GM12878 (cell line): Measurements from ENCODE around the gene CRAT. TPM values are rescaled to one million over a fixed set of nuclear protein-coding genes. Genes with fewer than 3 reads are reported as not detected.

ENCODE experiments used
- ATAC-seq: fragments of 200-7000 bp; cut with Tn5 transposase; 3 replicates; pipeline ENCODE4 v1.9.1; 2020; ENCODE audit warnings: mild to moderate bottlenecking, moderate library complexity
- BruUV-seq: library from RNA; stranded (reverse); fragments of 400-500 nt; replicated peaks from 2 replicates; lab custom pipeline; 2021; lab: Mats Ljungman, UMichigan
- CTCF ChIA-PET: fragments of 300-600 bp; sonication (Branson Sonifier 250); formaldehyde crosslinking; extraction: SDS; loops from one replicate; lab custom pipeline; 2021; ENCODE audit warnings: inconsistent platforms; lab: Yijun Ruan, JAX
- POLR2A ChIA-PET: fragments of 350-600 bp; formaldehyde crosslinking; extraction: SDS; loops from one replicate; lab custom pipeline; 2021; ENCODE audit warnings: inconsistent platforms; lab: Charles Lee
- RAD21 ChIA-PET: fragments of 300-600 bp; sonication (Branson Sonifier 250); formaldehyde crosslinking; loops from one replicate; lab custom pipeline; 2023; ENCODE audit warnings: antibody characterized with exemption; ENCODE audit not compliant: unreplicated experiment; lab: Charles Lee
- SMC1A ChIA-PET: fragments of 300-600 bp; sonication (Branson Sonifier 250); formaldehyde crosslinking; loops from one replicate; lab custom pipeline; 2023; ENCODE audit not compliant: unreplicated experiment, uncharacterized antibody; lab: Charles Lee
- DNase-seq: peaks from one replicate; pipeline ENCODE4 v3.0.0-alpha.2; 2011; ENCODE audit warnings: low read depth, low spot score
- FAIRE-seq: peaks from 3 replicates; lab custom pipeline; 2011; peaks lifted over from hg19 to GRCh38; lab: Jason Lieb, UNC
- H2AFZ ChIP-seq: 2 replicates; pipeline ENCODE4 v1.6.0; 2011; ENCODE audit warnings: low read depth, low read length, control low read depth; ENCODE audit not compliant: control insufficient read depth
- H3K27ac ChIP-seq: 2 replicates; pipeline ENCODE4 v1.5.1; 2011; ENCODE audit warnings: control low read depth; ENCODE audit not compliant: control insufficient read depth, insufficient read depth
- H3K27me3 ChIP-seq, 2 experiments: replicated peaks in 1 of 2; 2 replicates each; pipeline versions ENCODE4 v1.6.0 to v1.6.1; 2011; ENCODE audit warnings: low read length in 1 of 2; ENCODE audit not compliant: control insufficient read depth in 2 of 2, insufficient read depth in 2 of 2
- H3K36me3 ChIP-seq, 2 experiments: 2 replicates each; pipeline ENCODE4 v1.5.1; 2011; ENCODE audit warnings: low read length in 1 of 2; ENCODE audit not compliant: control insufficient read depth in 2 of 2, insufficient read depth in 2 of 2
- H3K4me1 ChIP-seq: 2 replicates; pipeline ENCODE4 v1.6.1; 2011; ENCODE audit warnings: mild to moderate bottlenecking, low read length, moderate library complexity, mixed read lengths; ENCODE audit not compliant: control insufficient read depth, insufficient read depth
- H3K4me2 ChIP-seq: 2 replicates; pipeline ENCODE4 v1.6.0; 2011; ENCODE audit warnings: control low read depth; ENCODE audit not compliant: control insufficient read depth, insufficient read depth
- H3K4me3 ChIP-seq: fragments of 200-600 bp; sonication (generic); 2 replicates; pipeline ENCODE4 v1.5.1; 2016
- H3K79me2 ChIP-seq: 2 replicates; pipeline ENCODE4 v1.6.0; 2011; ENCODE audit warnings: low read length; ENCODE audit not compliant: control insufficient read depth, insufficient read depth
- H3K9ac ChIP-seq: 2 replicates; pipeline ENCODE4 v1.8.0; 2011; ENCODE audit warnings: low read length, control low read depth, mixed read lengths; ENCODE audit not compliant: control insufficient read depth, insufficient read depth
- H3K9me3 ChIP-seq: replicated peaks from 3 replicates; pipeline ENCODE4 v1.5.1; 2011; ENCODE audit warnings: mild to moderate bottlenecking, low read length; ENCODE audit not compliant: control insufficient read depth, insufficient read depth
- H4K20me1 ChIP-seq: 2 replicates; pipeline ENCODE4 v1.6.0; 2011; ENCODE audit not compliant: control insufficient read depth, insufficient read depth
- BHLHE40 ChIP-seq, 2 experiments: fragments of 450-650 bp in 1 of 2; IDR thresholded peaks; 2 replicates each; pipeline ENCODE4 v1.6.1; 2011 to 2017; ENCODE audit warnings: low read depth in 2 of 2, borderline replicate concordance in 1 of 2, improper control_type of control experiment in 1 of 2, low read length in 1 of 2, mild to moderate bottlenecking in 1 of 2
- BMI1 ChIP-seq: fragments of 450-650 bp; IDR thresholded peaks from 2 replicates; pipeline ENCODE4 v1.6.1; 2016; ENCODE audit warnings: mild to moderate bottlenecking, moderate library complexity, borderline replicate concordance
- EZH2 ChIP-seq: IDR thresholded peaks from 2 replicates; pipeline ENCODE4 v1.6.1; 2012; ENCODE audit warnings: low read depth, mild to moderate bottlenecking, control low read depth, inconsistent platforms, low read length, borderline replicate concordance; ENCODE audit not compliant: control insufficient read depth
- IRF3 ChIP-seq: fragments of 450-650 bp; IDR thresholded peaks from 2 replicates; pipeline ENCODE4 v1.6.1; 2014; ENCODE audit warnings: mild to moderate bottlenecking
- JUND ChIP-seq: IDR thresholded peaks from 2 replicates; pipeline ENCODE4 v1.6.1; 2012; ENCODE audit warnings: low read depth, mild to moderate bottlenecking, low read length, improper control_type of control experiment, moderate library complexity
- MYC ChIP-seq: IDR thresholded peaks from 2 replicates; pipeline ENCODE4 v1.6.1; 2011; ENCODE audit warnings: mild to moderate bottlenecking, low read length, moderate library complexity, inconsistent platforms; ENCODE audit not compliant: insufficient read depth, insufficient replicate concordance, insufficient read length, severe bottlenecking
- NFXL1 ChIP-seq: fragments of 450-650 bp; IDR thresholded peaks from 2 replicates; pipeline ENCODE4 v1.6.1; 2017; ENCODE audit warnings: antibody characterized with exemption, mild to moderate bottlenecking, borderline replicate concordance
- NRF1 ChIP-seq: conservative IDR thresholded peaks from 2 replicates; pipeline ENCODE4 v1.6.1; 2011; ENCODE audit warnings: mild to moderate bottlenecking, low read depth, low read length, improper control_type of control experiment
- PML ChIP-seq: IDR thresholded peaks from 2 replicates; pipeline ENCODE4 v1.6.1; 2012; ENCODE audit warnings: low read length, inconsistent platforms
- POU2F2 ChIP-seq: IDR thresholded peaks from 3 replicates; pipeline ENCODE4 v1.6.1; 2011; ENCODE audit warnings: low read depth, mild to moderate bottlenecking, low read length, borderline replicate concordance
- RB1 ChIP-seq: fragments of 450-650 bp; formaldehyde crosslinking; IDR thresholded peaks from 2 replicates; pipeline ENCODE4 v1.6.1; 2017; ENCODE audit warnings: mild to moderate bottlenecking, borderline replicate concordance
- SP1 ChIP-seq: IDR thresholded peaks from one replicate; pipeline ENCODE4 v1.6.1; 2011; ENCODE audit warnings: low read depth, low read length
- SREBF1 ChIP-seq: IDR thresholded peaks from 2 replicates; pipeline ENCODE4 v1.6.1; 2012; ENCODE audit warnings: mild to moderate bottlenecking, low read length
- ZBED1 ChIP-seq: IDR thresholded peaks from 2 replicates; pipeline ENCODE4 v1.6.1; 2016; ENCODE audit warnings: borderline replicate concordance
- ZBTB4 ChIP-seq: fragments of 450-650 bp; formaldehyde crosslinking; IDR thresholded peaks from 2 replicates; pipeline ENCODE4 v1.4.0; 2022; ENCODE audit warnings: mild to moderate bottlenecking, moderate library complexity
- ZZZ3 ChIP-seq: IDR thresholded peaks from 2 replicates; pipeline ENCODE4 v1.6.1; 2011; ENCODE audit warnings: low read depth; ENCODE audit not compliant: control insufficient read depth, insufficient read length
- WGBS: methylation state at CpG from one replicate; pipeline ENCODE4 v1.1.6; 2016; ENCODE audit warnings: low lambda C conversion rate; ENCODE audit not compliant: insufficient replicate concordance, insufficient coverage; ENCODE audit errors: missing lambda C conversion rate; 5-methylcytosine and 5-hydroxymethylcytosine counted together
- in situ Hi-C: fragments of 300-500 bp; cut with MboI; formaldehyde crosslinking; loops from 9 replicates; pipeline ENCODE4 v1.14.3; 2018; ENCODE audit warnings: mixed read lengths
- intact Hi-C: fragments of 100-400 bp; cut with micrococcal nuclease; formaldehyde crosslinking; loops from one replicate; pipeline ENCODE4 v1.14.2; 2022; ENCODE audit not compliant: unreplicated experiment
- polyA plus RNA-seq, 11 experiments: library from polyadenylated mRNA; depleted of rRNA in 4 of 11; unstranded in 6 of 11; stranded (reverse) in 5 of 11; fragments of >200 nt; fragmentation: Nextera tagmentation in 4 of 11; fragmentation: Illumina TruSeq in 1 of 11; extraction: Ambion mirVana in 4 of 11; extraction: Trizol in 1 of 11; gene quantifications; 1 replicate in 1 of 11; 2 replicates in 10 of 11; pipeline versions ENCODE4 v1.2.1 to v1.2.3, GENCODE V29; 2011 to 2016; ENCODE audit warnings: inconsistent platforms in 2 of 11, missing spikeins in 2 of 11, low read depth in 1 of 11
- total RNA-seq, 4 experiments: library from RNA; depleted of rRNA in 3 of 4; stranded (reverse); fragments of >200 nt in 3 of 4; fragmentation: Illumina TruSeq in 1 of 4; extraction: Trizol in 1 of 4; gene quantifications; 2 replicates each; pipeline versions ENCODE4 v1.2.1 to v1.2.3, GENCODE V29; 2013 to 2021

The CRAT gene
- total and polyA plus RNA-seq, 10 of the 15 experiments (the other 5 are each of a cell fraction or from before 2014, with no cell fraction given): 0.10 to 3.4 (median 1.8) TPM

- TF ChIP-seq ZBED1 (no peak), POU2F2 (no peak), EZH2 (no peak)
- TF ChIP-seq, all 136 proteins: peak for 0
Observed at GRCh38 chr9:129076640-129077037, 34.0 kb downstream of the CRAT start (continued).

GRCh38 chr9:129075996-129076639, 34.5 kb downstream of the CRAT start:
- RAD21 ChIA-PET: no interaction called here
- intact Hi-C loops (no loop called here), in situ Hi-C loops (no loop called here)
- Histone ChIP-seq H3K79me2 (no peaks in the 10 kb centered on the region), H3K4me2 (no peak overlapping the region), H3K4me3 (no peak overlapping the region), H3K9ac (no peak overlapping the region), H3K27me3 (no peaks in the 10 kb centered on the region), H3K36me3 (no peaks in the 10 kb centered on the region), H3K9me3 (no peaks in the 10 kb centered on the region), H2AFZ (no peak overlapping the region), H3K4me1 (peaks cover 4% of the 10 kb centered on the region), H4K20me1 (no peaks in the 10 kb centered on the region), H3K27ac (no peak overlapping the region)
- 75% methylated on average over 16 of the region's 16 CpGs for WGBS
- BruUV-seq: no TSS peak
- no peak for ATAC-seq
- POLR2A ChIA-PET: no interaction called here
- TF ChIP-seq PML (no peak), ZBTB4 (CRISPR knock-in tag) (no peak), ZZZ3 (no peak), NFXL1 (no peak), SREBF1 (no peak), JUND (no peak), MYC (no peak), SP1 (no peak), NRF1 (no peak), RB1 (no peak), BMI1 (no peak), BHLHE40 (IDR thresholded peaks at IDR 0.05; ENCODE audit: borderline replicate concordance in 1 of 2, low read depth in 2 of 2, low read length in 1 of 2) (no peak), IRF3 (no peak), POU2F2 (no peak)
- no peak for FAIRE-seq
- SMC1A ChIA-PET: no interaction called here
- CTCF ChIA-PET: no interaction called here
- no peak for DNase-seq
